Measurements from ENCODE around the gene PDCD4.
"Not testable (repeated sequence)": the region's sequence is repeated elsewhere in the genome, so short reads cannot be mapped to it uniquely, and the experiment has no call there.

PDCD4 gene

DNA sequence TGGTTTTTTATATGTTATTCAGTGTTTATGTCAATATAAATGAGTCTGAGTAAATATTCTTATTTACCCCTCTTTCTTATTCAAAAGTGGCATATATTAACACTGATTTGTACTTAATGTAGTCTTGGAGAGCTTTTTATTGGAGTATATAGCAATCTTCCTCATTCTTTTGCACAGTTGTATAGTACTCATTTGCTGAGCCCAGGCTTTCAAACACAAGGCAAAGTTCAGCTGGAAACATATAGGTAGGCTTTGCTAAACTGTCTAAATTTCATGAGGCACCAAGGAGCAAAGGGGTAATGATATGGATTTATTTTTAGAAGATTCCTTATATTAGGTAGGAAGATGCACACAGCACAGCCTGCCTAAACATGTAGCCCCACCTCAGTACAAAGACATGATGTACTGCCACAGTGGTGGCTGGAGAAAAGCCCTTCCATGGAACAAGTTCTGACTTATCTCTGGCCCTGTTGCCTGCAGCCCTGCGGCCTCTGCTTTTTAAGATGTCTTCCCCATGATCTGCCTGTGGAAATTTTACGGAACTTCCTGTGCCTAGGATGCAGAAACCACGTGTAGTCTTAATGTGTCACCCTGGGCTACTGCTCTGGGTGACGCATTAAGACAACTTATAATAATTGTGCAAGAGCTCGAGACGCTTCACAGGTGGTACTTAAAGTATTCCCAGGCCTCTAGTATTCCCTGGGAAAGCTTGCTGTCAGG lies 9.6 kb upstream of the PDCD4 start:
- DNase-seq = no peak

- DNase-seq = no peak
Observed at GRCh38 chr10:110862961-110863360, 8.8 kb upstream of the PDCD4 start.

DNA sequence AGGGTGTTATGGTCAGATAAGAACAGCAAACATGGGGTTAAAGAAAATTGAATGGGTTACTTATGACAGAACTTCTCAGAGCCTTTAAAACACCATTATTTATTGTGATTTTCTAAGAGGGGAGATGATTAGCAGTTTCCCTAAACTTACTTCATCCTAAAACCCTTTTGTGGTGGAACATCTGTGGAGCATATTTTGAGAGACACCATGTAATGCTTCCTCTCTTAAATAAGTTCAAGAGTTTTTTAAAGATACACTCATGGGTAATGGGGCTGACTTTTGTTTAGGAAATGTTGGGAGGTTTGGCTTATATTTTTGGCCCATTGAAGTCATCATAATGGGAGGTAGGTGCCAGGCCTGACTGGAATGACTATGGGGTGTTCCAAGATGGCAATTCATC lies 8.4 kb upstream of the PDCD4 start:
- no peak for DNase-seq

DNA sequence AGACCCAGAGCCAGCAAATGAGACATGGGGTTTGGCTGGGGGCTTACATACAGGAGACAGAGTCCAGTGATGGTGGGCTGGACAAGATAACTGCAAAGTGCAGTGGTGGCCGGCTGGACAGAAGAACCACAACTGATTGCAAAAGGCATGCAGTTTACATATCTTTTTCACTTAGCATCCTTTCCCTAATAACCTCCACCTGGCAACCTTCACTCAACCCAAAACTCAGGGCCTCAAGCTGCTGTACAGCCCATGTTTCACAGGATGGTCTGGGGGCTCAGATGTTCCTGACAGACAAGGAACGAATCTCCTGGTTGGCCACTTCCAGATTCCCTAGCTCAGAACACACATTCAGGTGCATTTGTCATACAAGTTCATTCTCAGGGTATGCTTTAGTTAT lies 7.8 kb upstream of the PDCD4 start:
- no peak for DNase-seq

DNA sequence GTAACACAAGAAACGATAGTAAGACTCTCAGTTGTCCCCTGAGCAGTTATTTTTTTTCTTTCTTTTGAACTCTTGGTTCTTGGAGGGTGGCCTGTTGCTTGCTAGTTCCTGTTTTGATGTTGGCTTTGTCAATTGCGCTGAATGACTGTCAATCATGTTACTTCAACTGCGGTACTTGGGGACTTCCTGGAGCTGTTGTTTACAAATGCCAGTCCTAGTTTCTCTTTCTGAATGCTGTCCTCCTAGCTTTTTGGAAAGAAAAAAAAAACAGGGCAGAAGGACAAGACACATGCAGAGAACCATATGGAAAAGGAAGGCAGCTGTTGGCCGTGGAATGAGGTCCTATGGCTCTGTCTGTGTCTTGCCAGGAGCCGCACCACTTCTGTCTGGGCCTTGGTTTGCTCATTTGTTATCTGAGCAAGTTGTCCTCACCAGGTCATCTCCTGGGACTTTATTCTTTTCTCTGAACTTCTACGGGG lies 7.0 kb upstream of the PDCD4 start:
- peak in 1 of 2 donors; percentile 13 for DNase-seq

- DNase-seq = no peak
Observed at GRCh38 chr10:110865186-110865808, 6.4 kb upstream of the PDCD4 start.

GRCh38 chr10:110865809-110866482 lies 5.8 kb upstream of the PDCD4 start:
- DNase-seq = no peak

DNA sequence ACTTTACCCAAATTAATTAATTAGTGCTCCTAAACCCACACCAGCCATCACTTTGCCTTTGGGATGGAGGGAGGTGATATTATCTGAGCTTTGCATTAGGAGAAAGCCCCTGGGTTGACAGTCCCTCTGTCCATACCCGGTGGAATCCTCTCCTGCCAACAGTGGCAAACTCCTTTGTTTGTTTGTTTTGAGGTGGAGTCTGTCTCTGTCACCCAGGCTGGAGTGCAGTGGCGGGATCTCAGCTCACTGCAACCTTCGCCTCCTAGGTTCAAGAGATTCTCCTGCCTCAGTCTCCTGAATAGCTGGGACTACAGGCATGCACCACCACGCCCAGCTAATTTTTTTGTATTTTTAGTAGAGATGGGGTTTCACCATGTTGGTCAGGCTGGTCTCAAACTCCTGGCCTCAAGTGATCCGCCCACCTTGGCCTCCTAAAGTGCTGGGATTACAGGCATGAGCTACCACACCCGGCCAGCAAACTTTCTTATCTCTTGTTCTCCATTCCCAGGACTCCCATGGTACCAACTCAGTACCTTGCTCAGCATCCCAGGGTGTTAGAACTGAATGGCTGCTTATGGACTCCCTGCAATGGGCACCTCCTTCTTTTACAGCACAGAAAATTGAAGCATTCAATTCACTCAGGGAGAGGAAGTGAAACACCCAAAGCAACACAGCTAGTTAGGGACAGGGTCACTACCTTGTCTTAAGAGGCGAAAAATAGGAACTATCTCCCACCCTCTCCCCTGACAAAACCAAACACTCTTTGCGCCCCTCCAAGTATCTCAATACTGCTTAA lies 4.5 kb upstream of the PDCD4 start:
- not testable (repeated sequence) for DNase-seq

GRCh38 chr10:110867807-110868465 lies 3.8 kb upstream of the PDCD4 start:
- no peak for DNase-seq

DNA sequence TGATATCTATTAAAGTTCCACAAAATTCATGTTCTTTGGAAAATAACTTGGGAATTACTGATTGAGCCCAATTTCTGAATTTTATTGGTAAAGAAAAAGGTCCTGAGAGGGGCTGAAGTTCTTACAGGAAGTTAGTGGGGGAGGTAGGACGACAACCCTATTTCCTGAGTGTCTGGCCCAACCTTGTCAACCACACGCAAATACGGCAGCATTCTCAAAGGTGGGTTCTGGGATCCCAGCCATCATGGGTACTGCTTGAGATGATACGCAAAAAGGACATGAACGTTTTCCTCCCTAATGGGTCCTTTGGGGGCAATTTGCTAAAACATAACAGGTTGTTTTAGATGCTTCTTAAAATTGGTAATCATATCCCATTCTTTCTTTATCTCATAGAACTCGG lies 2.7 kb upstream of the PDCD4 start:
- no peak for DNase-seq

- DNase-seq = no peak
Observed at GRCh38 chr10:110870823-110871297, 868 bp upstream of the PDCD4 start.

DNA sequence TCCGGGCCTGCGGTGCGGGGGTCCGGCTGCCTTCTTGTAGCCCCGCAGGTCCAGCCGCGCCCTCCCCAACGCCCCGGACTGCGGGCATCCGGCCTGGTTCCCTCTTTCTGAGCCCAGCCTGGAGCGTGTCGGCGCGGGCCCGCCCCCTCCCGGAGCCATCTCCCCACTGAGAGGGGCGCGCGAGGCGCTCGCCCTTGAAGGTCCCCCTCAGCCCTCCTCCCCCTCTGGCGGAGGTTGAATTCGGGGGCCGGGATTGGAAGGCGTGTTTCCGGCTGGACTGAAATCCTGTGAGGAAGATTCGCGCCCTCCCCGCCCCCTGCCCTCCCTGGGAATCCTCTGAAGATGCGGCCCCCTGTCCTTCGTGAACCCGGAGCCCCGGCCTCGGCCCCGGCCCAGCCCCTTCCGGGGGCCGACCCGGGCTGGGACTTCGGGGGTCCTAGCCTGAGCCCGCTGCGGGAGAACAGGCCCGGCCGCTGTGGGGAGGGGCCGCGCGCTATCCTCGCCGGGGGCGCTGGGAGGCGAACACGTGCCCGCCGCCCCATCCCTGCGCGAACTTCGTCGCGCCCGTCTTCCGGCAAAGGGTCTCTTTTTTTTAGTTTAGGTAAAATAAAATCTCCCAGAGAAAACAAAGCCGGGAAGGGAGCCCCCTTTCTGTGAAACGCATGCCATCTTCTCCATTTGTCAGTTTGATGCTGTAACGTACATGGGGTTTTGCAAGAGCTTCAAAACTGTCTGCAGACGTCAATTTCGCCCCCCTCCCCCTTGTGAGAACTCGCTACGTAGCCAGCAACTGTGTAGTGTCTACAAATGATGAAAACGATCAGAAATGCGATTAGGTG lies 636 bp downstream of the PDCD4 start:
- DNase-seq = peak; percentile 52 to 57

- DNase-seq = no peak
Observed at GRCh38 chr10:110872984-110873923, 1.5 kb downstream of the PDCD4 start.

DNA sequence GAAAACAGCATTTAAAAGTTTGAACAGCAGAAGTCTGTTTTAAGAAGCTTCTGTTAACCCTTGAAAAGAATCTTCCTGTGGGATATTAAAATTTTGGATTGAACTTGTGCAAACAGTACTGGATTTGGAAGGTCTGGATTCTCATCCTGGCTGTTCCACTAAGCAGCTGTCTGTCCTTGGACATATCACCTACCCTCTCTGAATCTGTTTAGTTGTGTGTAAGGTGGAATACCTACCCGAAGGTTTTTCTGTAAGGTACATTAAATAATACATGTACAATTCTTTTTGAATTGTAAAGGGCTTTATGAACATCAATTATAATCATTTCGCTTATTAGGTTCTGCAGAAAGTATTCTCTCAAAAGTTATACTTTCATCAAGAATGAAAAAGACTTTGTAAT lies 2.2 kb downstream of the PDCD4 start:
- no peak for DNase-seq

DNA sequence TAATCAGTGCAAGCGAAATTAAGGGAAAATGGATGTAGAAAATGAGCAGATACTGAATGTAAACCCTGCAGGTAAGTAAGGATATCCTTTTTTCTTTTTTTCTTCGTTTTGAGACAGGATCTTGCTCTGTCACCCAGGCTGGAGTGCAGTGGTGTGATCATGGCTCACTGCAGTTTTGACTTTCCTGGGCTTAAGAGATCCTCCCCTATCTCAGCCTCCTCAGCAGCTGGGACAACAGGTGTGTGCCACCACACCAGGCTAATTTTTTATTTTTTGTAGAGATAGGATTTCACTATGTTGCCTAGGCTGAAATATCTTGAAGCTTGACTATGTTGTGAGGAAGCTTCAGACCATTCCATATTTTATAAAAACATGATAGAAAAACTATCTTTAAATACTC lies 4.3 kb downstream of the PDCD4 start:
- DNase-seq = no peak

DNA sequence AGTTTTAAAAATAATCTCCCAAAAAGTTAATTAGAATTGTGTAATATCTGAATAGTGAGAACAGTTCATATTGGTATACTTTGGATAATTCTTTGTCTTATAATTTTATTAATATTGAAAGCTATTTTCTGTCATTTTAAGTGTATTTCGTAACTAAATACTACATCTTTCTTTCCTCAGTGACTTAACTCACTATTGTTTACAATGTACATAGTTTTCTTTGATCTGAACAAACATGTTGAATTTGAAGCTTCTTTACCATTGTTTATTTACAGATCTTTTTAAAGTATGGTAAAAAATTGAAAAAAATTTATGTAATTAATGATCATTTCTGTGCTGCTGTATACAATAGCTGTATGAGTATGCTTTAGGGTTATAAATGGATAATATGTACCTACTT lies 5.1 kb downstream of the PDCD4 start:
- DNase-seq = no peak

GRCh38 chr10:110880012-110880411 lies 8.3 kb downstream of the PDCD4 start:
- DNase-seq = no peak

GRCh38 chr10:110881247-110881646 lies 9.5 kb downstream of the PDCD4 start:
- DNase-seq = no peak

- no peak for DNase-seq
Observed at GRCh38 chr10:110881905-110882304, 10.2 kb downstream of the PDCD4 start.

DNA sequence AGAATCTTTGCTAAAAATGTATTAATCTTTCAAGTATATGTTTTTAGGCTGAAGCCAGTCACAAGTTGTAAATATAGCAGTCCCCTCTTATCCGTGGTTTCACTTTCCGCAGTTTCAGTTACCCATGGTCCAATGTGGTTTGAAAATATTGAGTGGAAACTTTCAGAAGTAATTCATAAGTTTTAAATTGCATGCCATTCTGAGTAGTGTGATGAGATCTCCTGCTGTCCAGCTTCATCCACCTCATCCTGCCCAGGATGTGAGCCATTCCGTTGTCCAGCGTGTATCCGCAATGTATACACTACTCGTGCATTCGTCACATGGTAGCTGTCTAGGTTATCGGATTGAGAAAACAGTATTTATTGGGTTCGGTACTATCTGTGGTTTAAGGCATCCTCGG lies 12.2 kb downstream of the PDCD4 start:
- no peak for DNase-seq
